GM19395 (cell line): ENCODE measurements around the gene ETV6.

Experiments used
- ATAC-seq: cut with Tn5 transposase; IDR thresholded peaks from one replicate; pipeline ENCODE4 v1.9.1; 2021; ENCODE audit warnings: mild to moderate bottlenecking, moderate library complexity; ENCODE audit not compliant: unreplicated experiment

Gene ETV6

DNA sequence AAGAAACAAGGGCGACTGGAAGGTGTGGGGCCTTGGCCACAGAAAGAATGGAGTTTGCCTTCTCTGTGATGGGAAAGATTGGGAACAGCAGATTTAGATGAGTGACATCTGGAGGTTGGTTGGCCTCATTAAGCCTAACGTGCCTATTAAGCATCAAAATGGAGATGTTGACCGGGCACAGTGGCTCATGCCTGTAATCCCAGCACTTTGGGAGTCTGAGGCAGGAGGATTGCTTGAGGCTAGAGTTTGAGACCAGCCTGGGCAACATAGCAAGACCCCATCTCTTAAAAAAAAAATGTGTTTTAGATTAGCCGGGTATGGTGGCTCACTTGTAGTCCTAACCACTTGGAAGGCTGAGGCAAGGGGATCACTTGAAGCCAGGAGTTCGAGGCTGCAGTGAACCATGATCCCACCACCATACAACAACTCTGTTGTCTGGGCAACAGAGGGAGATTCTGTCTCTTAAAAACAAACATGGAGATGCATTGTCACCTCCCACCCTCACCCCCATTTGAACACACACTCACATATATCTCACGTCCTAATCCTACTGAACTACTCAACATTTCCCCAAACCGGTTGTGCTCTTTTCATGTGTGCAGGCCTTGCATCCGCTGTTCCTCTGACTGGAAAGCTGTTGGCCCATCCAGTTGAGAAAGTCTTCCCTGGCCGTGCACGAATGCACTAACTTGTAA, 172.1 kb downstream of the ETV6 start:
- ATAC-seq: no peak

DNA sequence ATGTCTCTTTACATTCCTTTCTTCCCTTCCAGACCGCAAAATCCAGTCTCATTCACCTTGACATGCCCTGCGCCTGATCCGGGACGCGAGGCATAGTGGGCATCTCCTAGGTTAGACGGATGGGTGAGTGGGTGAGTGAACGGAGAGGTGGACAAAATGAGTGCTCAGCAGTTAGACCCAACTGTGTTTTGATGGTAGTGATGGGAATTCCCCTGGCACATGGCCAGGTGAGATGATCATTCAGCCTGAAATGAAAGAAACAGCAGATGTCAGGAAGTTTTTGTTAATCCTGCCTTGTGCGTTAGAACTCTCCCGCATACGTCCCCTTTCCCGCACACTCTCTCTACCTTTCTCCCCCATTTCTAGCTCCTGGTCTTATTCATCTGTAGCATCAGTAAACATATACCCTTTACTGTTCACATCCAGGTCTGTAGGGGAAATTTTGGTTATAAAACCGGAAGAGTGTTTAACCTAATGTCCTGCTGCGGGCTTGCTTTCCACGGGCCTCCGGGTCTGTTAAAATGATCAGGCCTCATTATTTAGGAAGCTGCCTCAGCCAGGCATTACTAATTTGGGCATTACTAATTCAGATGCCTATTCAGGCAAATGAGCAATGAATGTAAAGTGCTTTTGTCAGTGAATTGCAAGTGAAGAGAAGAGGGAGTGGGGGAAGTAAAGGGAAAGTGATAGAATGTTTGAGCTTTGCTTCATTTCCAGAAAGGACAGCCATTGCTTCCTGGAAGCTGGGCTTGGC, 172.8 kb downstream of the ETV6 start:
- no peak for ATAC-seq

DNA sequence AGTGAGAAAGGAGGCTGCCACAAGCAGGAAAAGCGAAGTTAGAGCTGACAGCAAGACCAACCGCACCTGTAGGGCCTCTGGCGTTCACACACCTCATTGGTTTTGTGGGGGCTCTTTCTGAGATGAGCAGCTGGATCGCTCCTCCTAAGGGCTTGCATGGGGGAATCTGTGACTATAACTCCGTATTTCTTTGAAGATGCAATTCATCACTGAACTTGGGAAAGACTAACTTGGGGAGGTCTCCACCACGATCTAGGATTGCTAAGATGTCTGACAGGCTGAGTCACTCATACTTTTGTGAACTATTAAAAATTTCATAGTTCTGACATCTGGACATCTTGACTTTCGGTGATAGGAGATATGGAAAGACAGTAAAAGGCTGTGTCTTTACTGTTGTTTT, 173.6 kb downstream of the ETV6 start:
- ATAC-seq: no peak

DNA sequence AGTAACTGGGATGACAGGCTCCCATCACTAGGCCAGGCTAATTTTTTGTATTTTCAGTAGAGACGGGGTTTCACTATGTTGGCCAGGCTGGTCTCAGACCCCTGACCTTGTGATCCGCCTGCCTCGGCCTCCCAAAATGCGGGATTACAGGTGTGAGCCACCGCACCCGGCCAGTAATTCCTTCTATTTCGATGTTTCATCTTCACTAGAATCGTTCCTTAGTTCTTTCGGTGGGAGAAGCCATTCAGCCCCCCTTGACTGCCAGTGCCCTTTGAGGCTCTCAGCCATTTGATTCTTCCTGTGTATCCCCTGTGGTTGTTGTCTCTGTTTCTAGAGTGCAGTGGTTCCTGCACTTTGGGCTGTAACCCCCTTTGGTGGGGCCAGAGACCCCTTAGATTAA, 174.1 kb downstream of the ETV6 start:
- ATAC-seq: no peak

DNA sequence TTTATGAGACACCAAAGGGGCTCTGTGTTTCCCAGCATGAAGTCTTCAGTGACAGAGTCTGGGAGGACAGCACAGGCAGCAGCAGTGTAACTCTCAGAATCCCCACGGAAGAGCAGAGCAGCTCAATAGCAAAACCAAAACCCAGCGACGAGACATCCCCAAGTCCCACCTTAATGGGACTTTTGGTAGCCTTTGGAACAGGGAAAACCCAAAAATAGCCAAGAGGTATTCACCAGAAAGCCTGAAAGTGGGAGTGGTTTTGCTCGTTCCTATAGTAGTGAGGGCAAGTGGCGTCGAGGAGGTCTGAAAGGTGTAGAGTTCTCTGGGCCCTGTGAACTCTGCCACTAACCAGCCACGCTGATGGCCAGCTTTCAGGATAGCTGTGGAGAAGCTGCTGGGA, 174.6 kb downstream of the ETV6 start:
- no peak for ATAC-seq

DNA sequence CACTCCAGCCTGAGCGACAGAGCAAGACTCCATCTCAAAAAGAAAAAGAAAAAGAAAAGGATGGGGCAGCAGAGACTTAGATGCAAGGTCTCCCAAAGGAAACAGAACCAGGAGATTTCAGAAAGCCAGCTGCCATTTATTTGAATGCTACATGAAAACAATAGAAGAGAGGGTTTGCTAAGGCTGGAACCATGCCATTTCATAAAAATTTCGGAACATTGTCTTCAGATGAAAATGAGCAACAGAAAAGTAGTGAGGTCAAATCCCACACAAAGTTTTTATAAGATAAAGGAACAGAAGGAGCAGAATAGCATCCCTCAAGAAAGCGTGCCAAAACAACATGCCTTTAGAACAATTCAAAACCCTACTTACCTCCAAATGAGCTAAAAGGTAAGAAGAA, 175.3 kb downstream of the ETV6 start:
- no peak for ATAC-seq

DNA sequence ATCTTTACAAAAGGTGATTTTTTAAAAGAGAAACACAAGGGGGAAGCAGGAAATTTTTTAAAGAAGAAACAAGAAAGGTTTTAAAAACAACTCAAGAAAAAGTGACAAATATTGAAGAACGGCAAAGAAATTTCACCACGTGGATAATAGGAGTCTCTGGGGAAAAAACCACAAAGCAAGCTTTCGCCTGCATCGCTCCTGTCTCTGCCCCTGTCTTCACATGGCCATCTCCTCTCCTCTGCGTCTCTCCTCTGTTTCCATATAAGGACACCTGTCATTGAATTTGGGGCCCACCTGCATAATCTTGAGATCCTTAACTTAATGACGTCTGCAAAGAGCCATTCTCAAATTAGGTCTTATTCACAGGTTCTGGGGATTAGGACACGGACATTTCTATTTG, 175.8 kb downstream of the ETV6 start:
- no peak for ATAC-seq

DNA sequence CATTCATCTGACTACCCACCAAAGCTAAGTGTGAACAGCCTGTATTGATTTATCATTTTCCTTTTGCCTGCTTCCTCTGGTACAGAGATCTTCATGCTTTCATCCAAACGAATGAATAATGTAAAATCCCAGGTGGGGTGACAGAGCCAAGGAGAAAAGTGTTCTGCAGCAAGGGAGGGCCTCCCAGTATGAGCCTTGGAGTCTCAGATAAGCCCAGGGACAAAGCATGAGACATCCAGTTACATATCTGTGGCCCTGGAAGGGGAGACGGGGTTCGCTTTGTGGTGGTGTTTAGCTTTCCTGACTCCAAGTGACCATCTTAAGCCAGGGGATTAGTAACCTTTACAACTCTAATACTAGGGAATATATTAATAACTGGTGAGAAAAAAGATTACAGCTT, 177.1 kb downstream of the ETV6 start:
- ATAC-seq: no peak

DNA sequence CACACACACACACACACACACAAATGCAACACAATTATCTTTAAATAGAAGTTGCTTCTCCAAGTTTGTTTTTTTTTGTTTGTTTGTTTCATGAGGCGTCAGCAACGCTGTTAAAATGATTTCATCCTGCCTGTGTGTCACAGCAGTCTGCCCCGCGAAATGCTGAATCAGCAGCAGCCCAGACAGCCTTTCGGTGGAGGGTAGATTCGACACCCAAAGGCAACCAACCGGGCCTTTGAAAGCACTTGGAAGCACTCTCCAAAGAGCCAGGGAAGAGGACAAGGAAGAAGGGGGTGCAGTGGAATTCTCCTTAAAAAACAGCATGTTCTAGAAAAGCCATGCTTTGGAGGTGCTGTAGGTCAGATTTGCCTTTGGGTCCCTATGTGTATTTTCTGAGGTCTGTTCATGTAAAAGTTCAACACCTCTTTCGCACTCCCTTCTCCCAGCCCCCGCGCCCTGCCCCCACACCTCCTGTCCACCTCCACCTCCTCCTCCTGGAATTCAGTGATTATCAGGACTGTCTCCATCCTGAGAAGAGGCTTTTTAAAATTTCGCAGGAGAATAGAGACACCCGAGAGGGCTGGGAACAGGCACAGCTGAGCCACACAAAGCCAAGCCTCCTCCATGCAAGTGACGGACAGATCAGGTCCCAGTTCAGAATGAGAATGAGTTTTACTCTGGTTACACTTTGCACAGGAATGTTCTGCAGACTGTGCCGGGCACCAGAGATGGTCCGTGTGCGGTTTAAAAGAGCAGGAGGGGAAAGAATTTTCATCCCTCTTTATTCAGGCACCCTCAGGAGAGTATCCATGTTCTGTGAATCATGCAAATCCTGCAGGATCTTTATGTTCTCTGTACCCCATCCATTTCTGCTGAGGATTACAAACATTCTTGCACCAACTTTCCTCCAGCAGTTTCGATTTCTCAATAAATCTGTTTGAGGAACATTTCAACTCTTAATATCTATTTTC, 177.9 kb downstream of the ETV6 start:
- no peak for ATAC-seq

DNA sequence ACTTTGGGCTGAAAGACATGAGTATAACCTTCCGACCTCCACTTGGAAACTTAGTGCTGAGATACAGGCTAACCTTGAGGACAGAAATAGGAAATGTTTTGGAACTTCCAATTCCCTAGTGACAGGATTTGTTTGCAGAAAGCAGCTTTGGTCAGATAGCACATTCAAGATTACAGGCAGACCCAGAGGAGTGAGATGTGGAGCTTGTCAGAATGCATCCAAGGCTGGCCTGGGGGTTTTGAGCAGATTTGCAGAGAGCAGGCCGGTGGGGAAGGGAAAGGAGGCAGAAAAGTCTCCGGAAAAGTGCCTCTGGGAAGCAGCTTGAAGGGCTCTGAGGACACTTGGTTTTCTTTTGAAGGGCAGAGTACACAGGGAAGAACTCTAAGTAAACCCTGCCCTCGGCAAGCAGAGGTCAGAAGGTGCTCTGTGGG, 180.3 kb downstream of the ETV6 start:
- ATAC-seq: no peak

DNA sequence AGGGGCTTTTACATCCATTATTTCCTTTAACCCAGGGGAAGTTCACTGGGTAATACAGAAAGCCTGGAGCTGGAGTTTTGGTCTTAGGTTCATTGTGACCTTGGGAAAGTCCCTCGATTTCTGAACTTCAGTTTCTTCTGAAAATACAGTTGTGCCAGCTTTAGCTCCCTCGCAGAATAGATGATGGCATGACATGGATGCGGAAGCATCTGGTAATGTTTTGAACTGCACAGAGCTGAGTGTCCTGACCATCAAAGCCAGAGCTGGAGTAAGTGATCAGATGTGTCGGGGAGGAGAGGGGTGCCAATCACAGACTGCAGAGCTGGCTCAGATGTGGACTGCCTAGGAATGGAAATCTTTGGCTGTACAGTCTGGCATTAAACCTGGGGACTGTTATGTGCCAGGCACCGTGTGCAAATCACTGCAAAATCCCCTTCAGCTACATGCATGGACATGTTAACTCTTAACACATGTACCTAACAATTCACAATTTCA, 180.9 kb downstream of the ETV6 start:
- ATAC-seq: no peak

DNA sequence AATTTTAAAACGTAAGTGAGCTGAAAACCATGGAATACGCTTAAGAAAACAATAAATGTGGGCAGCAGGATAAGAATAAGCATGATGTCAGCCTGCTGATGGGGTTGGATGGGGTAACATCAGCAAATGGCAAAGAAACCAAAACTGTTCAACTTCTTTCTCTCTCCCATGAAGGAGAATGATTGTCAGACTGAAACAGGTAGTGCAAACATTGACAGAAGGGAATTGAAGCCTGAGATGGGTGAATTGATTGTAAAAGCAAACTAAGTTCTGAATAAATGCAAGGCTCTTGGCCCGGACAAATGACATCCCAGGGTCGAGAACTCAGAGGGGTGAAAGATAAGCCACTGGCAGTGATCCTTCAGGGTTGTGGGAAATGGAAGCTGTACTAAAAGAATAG, 182.6 kb downstream of the ETV6 start:
- no peak for ATAC-seq

DNA sequence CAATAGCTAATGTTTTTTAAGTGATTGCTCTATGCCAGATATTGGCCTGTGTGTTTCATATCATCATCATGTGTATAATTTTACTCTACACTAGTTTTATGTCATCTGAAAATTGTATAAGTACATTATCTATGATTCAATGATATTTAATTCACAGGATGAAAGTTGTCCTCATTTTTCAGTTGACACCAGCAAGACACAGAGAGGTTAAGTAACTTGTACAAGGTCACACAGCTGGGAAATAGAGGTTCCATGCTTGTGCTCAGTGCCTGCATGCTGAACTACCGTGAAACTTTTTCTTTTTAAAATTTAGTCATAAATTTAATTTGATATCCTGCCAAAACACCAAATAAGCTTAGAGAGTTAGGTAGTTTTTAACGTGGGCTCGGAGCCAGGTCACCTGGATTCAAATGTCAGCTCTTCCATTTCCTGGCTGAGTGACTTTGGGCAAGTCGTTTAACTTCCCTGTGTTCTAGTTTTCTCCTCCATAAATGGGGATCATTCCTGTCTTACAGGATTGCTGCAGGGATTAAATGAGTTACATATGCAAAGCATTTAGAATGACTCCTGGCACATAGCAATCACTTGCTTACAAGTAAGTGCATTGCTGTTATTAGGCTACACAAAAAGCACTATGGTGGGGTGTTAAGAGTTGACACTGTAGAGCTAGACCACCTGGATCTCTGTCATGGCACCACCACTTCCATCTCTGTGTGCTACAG, 183.9 kb downstream of the ETV6 start:
- no peak for ATAC-seq

DNA sequence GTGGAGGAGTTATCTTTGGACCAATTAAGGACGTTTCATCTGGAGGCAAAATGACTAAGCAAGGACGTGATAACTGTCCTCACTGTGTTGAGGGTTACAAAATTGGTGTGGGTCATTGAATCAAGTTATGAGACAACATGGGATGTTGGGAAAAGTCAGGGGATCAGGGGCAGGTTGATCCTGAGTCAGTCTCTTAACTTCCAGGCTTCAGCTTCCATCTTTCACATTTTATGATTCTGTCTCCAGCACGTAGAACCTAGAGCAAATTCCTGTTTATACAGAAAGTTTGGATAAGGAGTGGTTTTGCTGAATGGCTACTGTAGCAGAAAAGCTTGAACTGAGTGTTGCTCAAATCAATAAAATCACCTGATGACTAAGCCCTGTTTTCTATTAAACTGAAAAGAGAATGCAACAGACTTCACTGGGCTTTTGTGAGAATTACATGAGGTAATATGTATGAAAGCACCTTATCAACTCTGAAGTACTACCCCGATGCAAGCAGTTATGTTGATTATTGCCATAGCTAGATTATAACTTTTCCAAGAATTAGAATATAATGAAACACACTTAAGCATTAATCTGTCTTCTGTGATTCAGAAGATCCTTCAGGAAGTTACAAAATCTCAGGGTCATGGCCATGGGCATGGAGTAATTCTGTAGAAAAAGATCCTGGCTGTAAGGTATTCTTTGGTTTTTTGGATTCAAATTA, 184.8 kb downstream of the ETV6 start:
- ATAC-seq: no peak

DNA sequence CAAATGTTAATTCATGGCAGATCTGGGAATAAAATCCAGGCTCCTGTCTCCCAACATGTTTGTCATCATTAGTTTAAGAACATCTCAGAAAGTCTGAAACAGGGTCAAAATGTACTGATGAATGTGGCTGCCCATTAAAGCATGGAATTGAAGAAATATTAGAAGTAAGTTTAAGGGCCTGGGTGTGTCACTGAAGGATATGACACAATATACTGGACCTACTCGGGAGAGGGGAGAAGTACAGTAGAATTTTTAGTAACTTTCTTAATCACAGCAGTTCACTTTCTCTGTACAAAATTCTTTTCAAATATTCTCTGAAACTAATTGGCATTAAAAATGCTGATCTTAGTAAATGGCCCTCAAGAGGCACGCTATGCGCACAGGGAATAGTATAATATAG, 185.5 kb downstream of the ETV6 start:
- no peak for ATAC-seq

DNA sequence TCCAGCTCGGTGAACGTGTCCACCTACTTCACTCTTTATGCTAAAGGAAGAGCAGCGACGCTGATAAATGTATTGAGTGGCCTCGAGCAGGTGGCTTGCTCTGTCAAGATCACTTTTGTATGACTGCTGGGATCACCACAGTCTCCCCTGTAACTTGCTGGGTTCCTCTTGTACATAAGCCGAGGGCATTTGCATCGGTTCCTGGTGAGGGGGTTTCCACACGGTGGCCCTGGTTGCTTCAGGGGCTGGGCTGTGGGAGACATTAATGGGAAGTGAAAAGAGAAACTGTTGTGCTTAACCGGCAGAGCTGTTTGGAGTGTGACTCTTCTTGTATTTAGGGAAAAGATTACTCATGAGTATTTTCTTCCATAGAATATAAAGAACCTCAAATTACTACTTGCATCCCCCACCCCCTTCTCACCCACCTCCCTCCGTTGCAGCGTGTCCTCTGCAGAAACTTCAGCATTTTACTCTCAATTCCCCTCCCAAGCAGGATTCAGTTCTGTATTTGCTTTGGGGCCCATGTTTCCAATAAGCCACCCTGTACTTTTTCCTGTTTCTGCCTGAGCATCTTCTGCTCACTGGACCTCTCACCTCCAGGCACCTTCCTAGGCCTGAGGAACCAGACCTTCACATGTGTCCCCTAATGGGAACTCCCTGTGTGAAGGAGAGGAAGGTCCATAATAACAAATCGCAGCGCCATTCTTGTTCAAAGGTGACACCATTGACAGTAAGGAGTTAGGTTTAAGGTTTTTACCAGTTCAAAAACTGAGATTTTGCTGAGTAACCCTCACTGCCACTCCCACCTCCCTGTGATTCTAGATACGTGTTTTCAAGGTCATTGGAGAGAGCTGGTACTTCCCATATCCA, 187.0 kb downstream of the ETV6 start:
- peak; percentile 90 for ATAC-seq

DNA sequence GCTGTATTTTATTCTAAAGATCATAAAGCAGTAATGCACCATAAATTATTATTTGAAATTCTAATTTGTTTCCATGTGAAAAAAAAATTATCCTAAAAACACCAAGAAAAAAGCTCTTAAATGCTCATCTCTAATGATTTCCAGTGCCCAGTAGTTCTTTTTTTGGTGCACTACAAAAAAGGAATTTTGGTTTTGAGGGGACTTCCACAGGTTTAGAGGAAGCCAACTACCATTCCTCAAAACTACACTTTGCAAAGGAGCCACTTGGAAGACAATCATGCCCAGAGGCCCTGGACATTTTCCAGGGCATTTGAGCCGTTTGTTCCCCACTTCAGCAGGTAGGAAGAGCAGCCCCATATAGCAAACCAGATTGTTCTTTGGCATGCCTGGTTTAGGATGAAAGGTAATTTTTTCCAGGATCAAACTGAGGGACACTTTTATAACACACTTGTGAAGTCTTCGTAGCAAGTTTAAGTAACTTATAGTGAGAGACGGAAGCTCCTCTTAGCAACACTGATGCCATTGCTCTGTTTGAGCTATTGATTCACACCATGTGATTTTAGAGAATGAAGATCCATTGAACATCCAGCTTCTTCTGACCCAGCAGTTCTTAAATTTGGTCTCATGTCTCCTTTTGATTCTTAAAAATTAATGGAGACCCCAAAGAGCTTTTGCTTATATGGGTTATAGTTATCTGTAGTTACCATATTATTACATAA, 187.9 kb downstream of the ETV6 start:
- no peak for ATAC-seq

DNA sequence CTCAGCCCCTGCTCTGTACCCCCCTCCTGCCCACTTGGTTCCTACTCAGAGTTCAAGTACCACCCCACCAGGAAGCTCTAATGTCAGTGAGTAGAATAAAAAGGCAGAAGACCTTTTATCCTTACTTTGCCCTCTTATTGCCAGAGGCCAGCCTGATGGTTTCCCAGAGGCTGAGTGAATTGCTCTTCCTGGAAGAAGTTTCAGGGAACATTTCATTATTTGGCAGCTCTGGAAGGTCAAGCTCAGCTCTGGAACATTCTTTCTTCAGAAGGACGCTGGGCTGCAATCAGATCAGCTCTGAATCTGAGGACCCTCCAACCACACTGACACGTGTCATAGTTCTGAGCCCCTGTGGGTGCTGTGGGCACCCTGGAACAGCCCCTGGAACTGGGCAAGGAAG, 188.9 kb downstream of the ETV6 start:
- ATAC-seq: no peak
